Central memory CD4-positive, alpha-beta T cell (primary cell): ENCODE results near the gene CSK.

ENCODE experiments used
- DNase-seq: peaks from one replicate; pipeline ENCODE4 v3.0.0; 2022

The CSK gene

DNA sequence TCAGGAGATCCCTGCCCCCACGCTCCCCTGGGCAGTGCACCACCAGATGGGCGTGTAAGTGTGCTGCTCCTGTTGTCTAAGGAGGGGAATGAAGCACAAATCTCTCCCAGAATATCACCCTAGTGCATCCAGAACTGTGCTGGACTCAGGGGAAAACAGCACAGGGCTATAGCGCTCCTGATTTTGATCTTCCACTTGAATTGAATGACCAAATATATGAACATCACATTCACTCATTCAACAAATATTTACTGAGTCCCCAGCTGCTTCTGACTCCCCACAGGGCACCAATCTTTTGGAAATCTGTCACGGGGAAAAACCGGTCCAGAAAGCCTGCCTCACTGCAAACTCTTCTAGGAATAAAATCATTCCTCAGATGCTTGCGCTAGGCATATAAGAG lies 47.0 kb downstream of the CSK start:
- no peak for DNase-seq

- no peak for DNase-seq
These were observed 47.6 kb downstream of the CSK start for GRCh38 chr15:74829486-74829885.

DNA sequence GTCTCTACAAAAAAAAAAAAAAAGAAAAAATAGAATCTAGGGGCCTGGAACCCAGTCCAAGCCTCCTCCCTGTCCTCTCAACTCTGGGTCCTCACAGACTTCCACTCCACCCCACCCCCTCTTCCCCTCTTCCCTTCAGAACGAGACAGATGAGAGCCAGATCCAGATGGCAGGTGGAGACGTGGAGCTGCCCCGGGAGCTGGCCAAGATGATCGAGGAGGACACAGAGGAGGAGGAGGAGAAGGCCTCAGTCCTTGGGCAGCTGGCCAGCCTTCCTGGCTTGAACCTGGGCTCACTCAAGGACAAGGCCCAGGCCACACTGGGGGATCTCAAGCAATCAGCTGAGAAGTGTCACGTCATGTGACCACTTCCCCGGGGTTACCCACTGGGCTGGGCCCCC lies 48.1 kb downstream of the CSK start:
- no peak for DNase-seq

- DNase-seq, result no peak
These were observed 49.0 kb downstream of the CSK start for GRCh38 chr15:74830868-74831267.

DNA sequence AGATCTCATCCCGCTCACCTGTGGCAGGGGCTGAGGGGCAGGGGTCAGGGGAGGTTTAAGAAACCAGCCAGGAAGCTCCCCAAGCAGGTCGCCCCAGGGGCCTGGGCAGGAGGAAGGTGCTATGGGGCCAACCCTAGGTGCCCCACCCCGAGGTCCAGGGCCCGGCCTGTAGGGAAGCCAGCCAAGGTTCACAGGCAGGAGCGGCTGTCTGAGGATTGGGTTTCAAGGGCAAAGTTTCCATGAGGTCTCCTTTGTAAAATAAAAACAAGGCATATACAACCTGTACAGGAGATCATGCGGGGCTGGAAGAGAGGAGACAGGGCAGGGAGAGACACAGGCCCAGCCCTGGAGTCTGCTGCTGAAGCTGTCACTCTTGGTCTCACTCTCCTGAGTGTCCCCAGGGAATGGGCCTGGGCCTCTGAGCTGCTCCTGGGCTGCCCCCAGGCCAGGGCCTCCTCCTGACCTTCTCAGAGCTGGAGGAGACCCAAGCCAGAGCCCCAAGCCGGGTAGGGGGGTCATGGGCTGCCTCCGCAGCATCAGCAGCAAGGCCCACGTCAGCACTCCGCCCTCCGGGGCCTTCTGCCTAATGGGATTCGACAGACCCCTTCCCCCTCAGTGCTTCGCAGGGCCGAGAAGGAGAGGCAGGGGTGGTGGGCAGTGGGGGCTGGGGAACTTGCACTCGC lies 50.1 kb downstream of the CSK start:
- DNase-seq, result no peak

- DNase-seq, result no peak
These were observed 50.9 kb downstream of the CSK start for GRCh38 chr15:74832826-74833225.

DNA sequence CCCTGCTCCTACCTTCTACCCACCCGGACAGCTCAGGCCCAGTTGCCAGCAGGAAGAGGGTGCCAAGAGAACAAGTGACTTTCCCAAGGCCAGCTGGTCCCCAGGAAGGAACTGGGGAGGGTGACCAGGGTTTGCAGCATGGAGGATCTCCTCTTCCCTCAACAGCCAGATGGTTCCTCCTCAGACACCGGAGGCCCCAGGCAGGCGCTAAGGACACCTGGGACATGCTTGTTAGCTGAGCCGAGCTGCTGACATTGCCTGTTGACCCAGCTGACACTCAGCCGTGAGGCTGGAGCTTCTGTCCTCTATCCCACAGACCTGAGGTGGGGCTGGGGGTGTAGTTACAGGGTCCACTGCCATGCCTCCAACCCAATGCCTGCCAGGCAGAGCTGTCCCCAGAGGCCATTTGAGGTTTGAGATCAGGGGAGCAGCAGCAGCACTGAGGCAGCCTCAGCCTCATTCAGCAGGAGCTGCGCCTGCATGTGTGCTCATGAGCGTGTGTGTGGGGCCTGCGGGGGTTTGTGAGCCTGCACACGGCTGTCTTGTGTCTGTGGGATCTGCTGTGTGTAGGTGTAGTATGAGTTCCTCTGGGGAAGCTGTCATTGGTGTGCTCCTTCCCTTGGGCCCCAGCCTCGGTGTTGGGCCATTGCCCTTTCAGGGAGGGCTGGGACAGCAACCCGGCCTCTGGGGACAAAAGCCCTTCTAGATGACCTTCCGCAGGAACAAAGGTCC lies 51.7 kb downstream of the CSK start:
- no peak for DNase-seq

DNA sequence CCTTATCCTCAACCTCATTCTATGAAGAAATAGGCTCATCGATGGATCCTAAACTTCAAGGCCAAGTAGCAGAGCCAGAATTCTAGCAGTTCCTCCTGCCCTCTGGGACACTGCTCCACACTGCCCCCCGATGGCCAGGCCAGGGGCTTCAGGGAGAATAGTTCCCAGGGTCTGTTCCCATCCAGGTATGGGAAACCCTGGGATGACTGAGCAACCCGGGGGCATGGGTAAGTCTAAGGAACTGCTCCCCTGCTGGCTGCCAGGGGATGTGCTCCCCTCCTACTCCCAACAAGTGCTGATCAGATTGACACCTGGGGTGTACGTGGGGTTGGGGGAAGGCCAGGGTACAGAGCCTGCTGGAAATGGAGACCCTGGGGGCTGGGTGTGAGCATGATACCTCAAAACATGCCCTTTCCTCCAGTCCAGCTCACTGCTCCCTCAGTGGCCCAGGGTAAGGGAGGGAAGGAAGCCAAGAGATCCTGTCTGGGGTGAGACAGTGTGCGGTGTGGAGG lies 53.5 kb downstream of the CSK start:
- peak; percentile 12 for DNase-seq

DNA sequence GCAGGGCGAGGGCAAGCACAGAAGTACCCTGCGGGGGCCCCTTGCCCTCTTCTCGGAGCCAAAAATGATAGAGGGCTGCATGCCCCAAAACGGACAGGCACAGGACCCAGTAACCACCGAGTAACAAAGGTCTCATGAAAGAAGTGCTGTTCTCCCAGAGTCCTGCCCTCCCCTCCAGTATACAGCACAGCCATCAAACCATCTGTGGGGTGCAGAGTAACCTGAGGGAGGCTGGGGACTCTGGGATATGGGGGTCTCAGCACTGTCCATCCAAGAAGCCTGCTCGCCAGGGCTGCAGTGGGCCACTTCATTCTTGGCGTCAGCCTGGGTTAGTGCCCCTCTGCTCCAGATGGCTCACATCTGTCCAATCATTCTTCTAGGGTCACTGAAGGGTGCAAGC lies 55.0 kb downstream of the CSK start:
- no peak for DNase-seq

- no peak for DNase-seq
These were observed 55.7 kb downstream of the CSK start for GRCh38 chr15:74837482-74838136.

DNA sequence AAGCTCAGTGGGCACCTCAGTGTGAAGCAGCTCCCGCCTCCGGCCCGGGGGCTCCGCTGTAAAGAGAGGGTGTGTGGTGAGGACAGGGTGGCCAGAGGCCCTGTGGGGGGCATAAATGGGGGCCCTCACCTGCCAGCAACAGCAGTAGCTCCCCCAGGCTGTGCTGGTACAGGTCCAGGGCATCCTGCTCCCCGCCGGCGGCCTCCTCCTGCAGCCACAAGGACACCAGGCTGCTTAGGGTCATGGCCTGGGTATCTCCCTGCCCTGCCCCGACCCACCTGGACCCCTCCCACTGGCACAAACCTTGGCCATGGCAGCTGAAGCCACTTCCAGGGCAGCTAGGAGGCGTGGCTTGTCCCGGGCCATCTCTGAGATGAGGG lies 56.2 kb downstream of the CSK start:
- DNase-seq, result no peak

DNA sequence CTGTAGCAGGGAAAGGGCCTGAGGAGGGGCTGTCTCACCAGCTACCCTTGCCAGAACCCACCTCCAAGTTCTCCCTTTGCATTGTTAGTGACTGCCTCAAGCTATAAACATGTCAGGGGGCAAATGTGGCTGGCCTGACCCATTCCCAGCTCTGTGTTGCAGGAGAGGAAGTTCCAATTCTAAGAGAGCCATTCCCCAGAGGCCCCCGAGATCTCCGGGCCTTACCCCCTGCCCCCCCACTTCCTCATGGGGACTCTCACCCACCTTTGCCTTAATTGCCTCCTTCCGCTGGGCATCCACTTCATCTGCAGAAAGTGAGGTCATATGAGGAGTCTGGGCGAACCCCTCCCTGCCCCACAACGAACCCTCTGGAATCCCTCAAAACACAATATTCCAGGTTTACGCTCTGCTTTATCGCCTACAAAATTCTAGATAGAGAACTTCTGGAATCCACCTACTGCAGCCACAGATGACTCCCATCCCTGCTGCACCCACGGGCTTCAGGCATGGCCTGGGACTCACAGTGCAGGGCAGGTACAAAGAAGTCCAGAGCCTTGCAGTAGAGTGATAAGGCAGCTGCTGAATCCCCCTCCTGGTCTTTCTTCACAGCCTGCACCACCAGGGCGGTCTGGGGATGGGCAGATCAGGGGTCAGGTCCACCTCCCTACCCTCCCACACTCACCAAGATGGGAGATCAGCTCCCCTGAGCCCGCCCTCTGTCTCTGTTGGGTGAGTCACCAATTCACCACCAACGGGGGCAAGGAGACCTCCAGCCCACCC lies 57.1 kb downstream of the CSK start:
- DNase-seq, result no peak

DNA sequence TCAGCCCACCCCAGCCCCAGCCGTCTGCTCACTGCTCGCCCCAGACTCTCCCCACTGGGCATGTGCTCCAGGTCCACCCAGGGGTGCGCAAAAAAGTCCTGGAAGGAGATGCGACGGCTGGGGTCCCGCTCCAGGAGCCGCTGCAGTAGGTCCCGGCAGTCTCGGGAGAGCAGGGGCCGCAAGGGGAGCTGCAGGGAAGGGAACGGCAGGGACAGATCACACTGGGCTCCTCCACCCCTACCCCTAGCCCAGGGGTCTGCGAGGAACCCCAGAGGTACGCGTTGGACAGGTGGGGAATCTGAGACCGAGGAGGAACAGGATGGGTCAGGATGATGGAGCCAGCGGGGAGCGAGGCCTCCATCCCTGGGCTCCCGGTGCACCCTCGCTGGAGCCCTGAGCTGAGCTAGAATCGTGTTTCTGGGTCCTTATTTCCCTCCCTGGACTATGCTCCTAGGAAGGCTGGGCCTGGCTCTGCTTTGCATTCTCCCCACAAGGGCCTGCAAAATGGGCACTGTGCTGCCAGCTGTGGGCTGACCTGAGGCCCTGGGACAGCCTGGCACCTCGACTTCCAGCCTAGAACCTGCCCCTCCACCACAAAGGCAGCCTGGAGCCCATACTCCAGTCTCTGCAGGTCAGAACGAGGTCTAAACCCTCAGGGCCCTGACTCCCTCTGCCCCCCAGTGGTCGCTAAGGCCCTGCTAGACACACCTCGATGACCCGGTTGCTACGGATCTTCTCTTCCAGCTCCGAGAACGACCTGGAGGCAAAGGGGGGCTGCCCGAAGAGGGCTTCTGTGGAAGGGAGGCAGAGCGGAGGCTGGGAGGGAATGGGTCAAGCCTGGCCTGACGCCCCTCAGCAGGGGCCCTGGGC lies 57.9 kb downstream of the CSK start:
- DNase-seq, result no peak

DNA sequence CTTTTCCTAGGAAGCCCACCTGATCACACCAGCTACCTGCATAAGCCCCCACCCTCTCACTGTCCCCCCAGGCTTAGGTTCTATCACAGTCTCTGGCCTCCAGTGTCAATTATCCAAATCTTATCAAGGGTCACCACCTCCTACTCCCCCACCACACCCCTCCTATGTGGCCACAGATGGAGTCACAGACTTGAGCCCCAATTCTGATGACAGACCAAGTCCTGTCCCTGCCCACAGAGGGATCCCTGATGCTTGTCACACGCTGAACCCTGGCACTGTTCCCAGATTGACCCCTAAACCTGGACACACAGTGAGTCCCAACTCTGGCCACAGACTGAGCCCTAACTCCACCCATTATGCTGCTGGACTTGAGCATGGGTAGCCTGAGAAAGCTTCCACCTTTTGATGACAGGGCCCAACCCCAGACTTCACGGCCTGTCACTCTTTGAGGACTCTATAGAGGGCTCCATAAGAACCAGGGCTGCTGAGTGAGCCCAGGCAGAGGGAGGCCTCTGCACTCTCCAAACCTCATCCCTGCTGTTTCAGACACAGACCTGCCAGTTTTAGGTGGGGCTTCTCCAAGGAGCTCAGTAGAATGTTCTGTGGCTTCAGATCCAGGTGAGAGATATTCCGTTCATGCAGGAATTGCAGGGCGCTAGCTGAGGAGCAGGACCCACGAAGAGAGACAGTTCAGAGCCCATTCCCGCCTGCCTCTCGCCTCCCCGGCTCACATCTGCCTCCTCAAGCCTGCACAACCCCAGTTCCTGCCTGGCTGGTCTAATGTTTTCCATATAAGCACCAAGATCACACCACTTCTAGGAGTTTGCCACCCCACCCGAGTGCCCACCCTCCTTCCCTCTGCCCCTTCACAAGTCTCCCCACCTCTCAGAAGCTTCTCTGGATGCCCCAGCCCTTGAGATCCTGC lies 59.2 kb downstream of the CSK start:
- DNase-seq, result no peak

DNA sequence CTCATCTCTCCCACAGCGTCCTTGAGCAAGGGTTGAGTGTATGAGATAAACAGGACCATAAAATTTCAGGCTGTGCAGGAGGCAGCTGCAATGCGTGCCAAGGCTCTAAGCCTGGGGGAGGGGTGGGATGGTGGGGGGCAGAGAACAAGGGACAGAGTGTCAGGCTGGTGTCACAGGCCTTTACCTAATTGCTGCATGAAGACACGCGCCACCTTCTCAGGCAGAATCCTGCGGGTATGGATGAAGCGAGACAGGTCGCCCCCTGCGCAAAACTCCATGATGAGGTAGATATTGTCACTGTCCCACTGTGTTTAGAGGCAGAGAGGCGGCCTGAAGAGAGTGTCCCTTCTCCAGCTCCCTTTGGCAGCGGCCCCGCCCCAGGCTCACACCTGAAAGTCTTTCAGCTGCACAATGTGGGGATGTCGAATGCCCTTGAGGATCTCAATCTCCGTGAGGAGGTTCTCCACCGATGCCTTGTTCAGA lies 60.1 kb downstream of the CSK start:
- no peak for DNase-seq

GRCh38 chr15:74842581-74843444 lies 60.9 kb downstream of the CSK start, which contains the start of gene ULK3:
TSS of gene ULK3 (minus strand) at chr15:74843156. CDS start at chr15:74843105, 51 bp downstream.
- peak; percentile 92 for DNase-seq

GRCh38 chr15:74843445-74843828 lies 61.6 kb downstream of the CSK start:
- no peak for DNase-seq

DNA sequence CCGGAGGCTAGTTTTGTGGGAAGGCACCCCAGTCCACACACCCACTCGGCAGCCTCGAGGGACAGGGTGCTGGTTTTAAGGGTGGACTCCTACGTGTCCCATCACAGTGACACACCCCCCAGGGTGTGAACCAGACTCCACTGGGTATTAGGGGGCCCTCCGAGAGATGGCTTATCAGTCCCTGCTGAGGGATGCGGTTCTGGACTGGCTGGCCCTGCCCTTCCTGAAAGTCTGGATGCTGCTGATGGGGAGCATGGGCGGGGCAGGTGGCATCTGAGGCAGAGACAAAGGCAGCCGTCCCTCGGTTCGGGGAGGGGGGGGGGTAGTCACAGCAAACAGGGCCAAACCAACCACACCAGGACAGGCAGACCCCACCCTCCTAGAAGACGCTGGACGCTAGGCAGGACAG lies 62.0 kb downstream of the CSK start:
- DNase-seq, result no peak

- DNase-seq, result no peak
These were observed 62.7 kb downstream of the CSK start for GRCh38 chr15:74844319-74845207.
